ENCODE data around the gene ZNF337.
"Not testable (repeated sequence)": the region's sequence is repeated elsewhere in the genome, so short reads cannot be mapped to it uniquely, and the experiment has no call there.

ZNF337 gene

DNA sequence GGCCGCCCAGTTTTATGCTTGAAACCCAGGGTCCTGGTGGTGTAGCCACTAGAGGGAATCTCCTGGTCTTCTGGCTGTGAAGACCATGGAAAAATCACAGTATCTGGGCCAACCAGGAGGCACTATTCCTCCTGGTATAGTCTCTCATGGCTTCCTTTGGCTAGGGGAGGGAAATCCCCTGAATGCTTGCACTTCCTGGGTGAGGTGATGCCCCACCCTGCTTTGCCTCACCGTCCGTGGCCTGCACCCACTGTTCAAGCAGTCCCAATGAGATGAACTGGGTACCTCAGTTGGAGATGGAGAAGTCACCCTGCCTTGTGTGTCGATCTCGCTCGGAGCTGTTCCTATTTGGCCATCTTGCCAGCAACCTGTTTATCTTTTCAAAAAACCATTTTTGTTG lies 10.1 kb upstream of the ZNF337 start:
- no peak for DNase-seq (ENCODE audit: low spot score)
- TF ChIP-seq, protein P1, sequence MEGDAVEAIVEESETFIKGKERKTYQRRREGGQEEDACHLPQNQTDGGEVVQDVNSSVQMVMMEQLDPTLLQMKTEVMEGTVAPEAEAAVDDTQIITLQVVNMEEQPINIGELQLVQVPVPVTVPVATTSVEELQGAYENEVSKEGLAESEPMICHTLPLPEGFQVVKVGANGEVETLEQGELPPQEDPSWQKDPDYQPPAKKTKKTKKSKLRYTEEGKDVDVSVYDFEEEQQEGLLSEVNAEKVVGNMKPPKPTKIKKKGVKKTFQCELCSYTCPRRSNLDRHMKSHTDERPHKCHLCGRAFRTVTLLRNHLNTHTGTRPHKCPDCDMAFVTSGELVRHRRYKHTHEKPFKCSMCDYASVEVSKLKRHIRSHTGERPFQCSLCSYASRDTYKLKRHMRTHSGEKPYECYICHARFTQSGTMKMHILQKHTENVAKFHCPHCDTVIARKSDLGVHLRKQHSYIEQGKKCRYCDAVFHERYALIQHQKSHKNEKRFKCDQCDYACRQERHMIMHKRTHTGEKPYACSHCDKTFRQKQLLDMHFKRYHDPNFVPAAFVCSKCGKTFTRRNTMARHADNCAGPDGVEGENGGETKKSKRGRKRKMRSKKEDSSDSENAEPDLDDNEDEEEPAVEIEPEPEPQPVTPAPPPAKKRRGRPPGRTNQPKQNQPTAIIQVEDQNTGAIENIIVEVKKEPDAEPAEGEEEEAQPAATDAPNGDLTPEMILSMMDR (IDR thresholded peaks at IDR 0.05; ENCODE audit: extremely low read depth, missing control alignments): no peak

DNA sequence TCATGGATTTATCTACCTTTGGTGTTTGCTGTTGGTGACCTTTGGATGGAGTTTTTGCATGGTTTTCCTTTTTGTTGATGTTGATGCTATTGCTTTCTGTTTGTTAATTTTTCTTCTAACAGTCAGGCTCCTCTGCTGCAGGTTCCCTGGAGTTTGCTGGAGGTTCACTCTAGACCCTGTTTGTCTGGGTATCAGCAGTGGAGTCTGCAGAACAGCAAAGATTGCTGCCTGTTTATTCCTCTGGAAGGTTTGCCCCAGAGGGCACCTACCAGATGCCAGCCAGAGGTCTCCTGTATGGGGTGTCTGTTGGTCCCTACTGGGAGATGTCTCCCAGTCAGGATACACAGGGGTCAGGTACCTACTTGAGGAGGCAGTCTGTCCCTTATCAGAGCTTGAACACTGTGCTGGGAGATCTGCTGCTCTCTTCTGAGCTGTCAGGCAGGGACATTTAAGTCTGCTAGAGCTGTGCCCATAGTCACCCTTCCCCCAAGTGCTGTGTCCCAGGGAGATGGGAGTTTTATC lies 9.2 kb upstream of the ZNF337 start:
- no peak for DNase-seq (ENCODE audit: low spot score)
- TF ChIP-seq, protein P1 (IDR thresholded peaks at IDR 0.05; ENCODE audit: extremely low read depth, missing control alignments): no peak

DNA sequence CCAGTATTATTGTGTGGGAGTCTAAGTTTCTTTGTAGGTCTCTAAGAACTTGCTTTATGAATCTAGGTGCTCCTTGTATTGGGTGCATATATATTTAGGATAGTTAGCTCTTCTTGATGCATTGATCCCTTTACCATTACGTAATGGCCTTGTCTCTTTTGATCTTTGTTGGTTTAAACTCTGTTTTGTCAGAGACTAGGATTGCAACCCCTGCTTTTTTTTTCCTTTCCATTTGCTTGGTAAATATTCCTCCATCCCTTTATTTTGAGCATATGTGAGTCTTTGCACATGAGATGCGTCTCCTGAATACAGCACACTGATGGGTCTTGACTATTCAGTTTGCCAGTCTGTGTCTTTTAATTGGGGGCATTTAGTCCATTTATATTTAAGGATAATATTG lies 7.7 kb upstream of the ZNF337 start:
- DNase-seq (ENCODE audit: low spot score): not testable (repeated sequence)

DNA sequence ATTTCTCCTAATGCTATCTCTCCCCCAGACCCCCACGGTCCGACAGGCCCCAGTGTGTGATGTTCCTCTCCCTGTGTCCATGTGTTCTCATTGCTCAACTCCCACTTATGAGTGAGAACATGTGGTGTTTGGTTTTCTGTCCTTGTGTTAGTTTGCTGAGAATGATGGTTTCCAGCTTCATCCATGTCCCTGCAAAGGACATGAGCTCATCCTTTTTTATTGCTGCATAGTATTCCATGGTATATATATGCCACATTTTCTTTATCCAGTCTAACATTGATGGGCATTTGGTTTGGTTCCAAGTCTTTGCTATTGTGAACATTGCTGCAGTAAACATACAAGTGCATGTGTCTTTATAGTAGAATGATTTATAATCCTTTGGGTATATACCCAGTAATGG lies 4.2 kb upstream of the ZNF337 start:
- DNase-seq (ENCODE audit: low spot score): not testable (repeated sequence)

DNA sequence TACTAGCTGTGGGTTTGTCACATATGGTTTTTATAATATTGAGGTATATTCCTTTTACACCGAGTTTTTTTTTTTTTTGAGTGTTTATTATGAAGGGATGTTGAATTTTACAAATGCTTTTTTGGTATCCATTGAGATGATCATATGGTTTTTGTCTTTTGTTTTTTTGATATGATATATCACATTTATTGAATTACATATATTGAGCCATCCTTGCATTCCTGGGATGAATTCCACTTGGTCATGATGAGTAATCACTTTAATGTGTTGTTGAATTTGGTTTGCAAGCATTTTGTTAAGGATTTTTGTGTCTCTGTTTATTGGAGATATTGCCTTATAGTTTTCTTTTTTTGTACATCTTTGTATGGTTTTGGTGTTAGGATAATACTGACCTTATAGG lies 3.3 kb upstream of the ZNF337 start:
- TF ChIP-seq, protein P1 (IDR thresholded peaks at IDR 0.05; ENCODE audit: extremely low read depth, missing control alignments): no peak
- DNase-seq (ENCODE audit: low spot score): no peak

DNA sequence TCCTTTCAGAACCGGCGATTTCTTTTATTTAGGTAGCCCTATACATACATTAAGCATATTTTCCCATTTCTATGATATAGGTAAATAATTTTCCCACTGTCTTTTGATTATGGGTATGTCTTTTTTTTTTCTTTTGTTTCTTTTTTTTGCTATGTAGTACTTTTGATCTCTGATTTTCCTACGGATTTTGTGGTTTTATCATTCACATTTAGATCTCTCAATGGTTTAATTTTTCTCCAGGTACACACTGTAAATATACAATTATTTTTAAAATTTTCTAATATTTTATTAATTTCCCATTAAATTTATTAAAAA lies 436 bp upstream of the ZNF337 start:
- TF ChIP-seq, protein P1 (IDR thresholded peaks at IDR 0.05; ENCODE audit: extremely low read depth, missing control alignments): no peak
- no peak for DNase-seq (ENCODE audit: low spot score)

DNA sequence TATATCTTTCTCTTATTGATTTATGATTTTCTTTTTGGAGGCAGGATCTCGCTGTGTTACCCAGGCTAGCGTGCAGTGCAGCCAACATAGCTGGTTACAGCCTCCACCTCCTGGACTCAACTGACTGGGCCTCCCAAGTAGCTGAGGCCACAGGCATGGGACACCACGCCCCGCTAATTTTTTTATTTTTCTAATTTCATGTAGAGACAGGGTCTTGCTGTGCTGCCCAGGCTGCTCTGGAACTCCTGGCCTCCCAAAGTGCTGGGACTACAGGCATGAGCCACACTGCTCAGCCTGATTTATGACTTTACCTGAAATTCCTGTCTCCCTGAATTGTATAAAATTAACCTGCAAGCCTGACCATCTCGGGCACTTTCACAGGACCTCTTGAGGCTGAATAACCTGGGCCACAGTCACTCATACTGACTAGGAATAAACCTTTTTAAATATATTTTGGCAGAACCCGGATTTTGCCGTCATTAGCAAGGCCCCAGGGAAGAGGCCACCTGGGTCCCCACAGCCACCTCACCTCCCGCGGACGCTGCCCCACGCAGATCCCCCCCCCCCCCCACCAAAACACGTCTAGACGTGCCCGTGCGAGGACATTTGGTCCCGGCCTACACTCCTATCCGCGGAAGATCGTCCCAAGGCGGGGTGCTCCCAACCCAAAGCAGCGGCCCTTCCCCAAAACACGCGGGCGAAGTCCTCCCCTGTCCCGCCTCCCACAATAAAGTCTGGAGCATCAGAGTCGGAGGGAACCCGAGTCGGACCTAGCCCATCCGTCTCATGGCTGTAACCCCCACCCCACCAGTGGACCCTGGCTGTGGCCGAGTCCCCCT lies 902 bp downstream of the ZNF337 start:
- DNase-seq (ENCODE audit: low spot score): no peak

DNA sequence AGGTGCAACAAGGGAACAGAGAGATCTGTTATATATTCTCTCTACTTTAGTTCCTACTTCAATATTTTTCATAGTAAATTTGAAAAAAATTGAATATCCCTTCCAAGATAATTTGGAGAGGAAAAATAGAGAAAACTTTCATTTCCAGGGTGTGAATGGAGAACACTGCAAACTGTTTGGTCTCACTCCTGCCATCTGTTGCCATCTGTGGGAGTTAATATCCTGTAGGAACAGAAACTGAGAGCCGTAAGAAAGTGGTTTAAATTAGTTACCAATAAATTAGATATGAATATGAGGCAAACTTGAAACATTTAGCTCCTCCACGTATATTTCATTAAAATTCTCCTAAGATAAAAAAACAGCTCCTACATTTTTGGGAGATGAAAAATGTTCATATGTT lies 4.2 kb downstream of the ZNF337 start:
- DNase-seq (ENCODE audit: low spot score): no peak
- TF ChIP-seq, protein P1 (IDR thresholded peaks at IDR 0.05; ENCODE audit: extremely low read depth, missing control alignments): no peak

More for the DNA sequence above, 902 bp downstream of the ZNF337 start:
- TF ChIP-seq, protein P1 (IDR thresholded peaks at IDR 0.05; ENCODE audit: extremely low read depth, missing control alignments): no peak
